Astrocyte (in vitro differentiated cells and primary cell): ENCODE measurements around the gene ARV1. TPM values are rescaled to one million over a fixed set of nuclear protein-coding genes. Genes with fewer than 3 reads are reported as not detected.
"Not testable (repeated sequence)": the region's sequence is repeated elsewhere in the genome, so short reads cannot be mapped to it uniquely, and the experiment has no call there.

Source experiments
- DNase-seq: peaks from one replicate; pipeline ENCODE4 v3.0.0-alpha.2; 2010; ENCODE audit warnings: low read depth
- FAIRE-seq: peaks from 2 replicates; lab custom pipeline; 2011; peaks lifted over from hg19 to GRCh38; lab: Jason Lieb, UNC
- H2AFZ ChIP-seq: 2 replicates; pipeline ENCODE4 v1.6.0; 2012; ENCODE audit warnings: low read depth, low read length, inconsistent platforms
- H3K27ac ChIP-seq: 2 replicates; pipeline ENCODE4 v1.5.1; 2011; ENCODE audit warnings: low read depth, low read length, inconsistent platforms
- H3K27me3 ChIP-seq: 2 replicates; pipeline ENCODE4 v1.6.0; 2011; ENCODE audit warnings: low read length, inconsistent platforms; ENCODE audit not compliant: insufficient read depth
- H3K36me3 ChIP-seq: 2 replicates; pipeline ENCODE4 v1.5.1; 2011; ENCODE audit warnings: low read length, inconsistent platforms; ENCODE audit not compliant: insufficient read depth
- H3K4me1 ChIP-seq: 2 replicates; pipeline ENCODE4 v1.5.1; 2011; ENCODE audit warnings: low read length, inconsistent platforms; ENCODE audit not compliant: insufficient read depth
- H3K4me2 ChIP-seq: 2 replicates; pipeline ENCODE4 v1.6.0; 2012; ENCODE audit warnings: low read length, inconsistent platforms
- H3K4me3 ChIP-seq: 2 replicates; pipeline ENCODE4 v1.5.1; 2011; ENCODE audit warnings: low read depth, mild to moderate bottlenecking, low read length, inconsistent platforms; ENCODE audit not compliant: insufficient read depth
- H3K79me2 ChIP-seq: 2 replicates; pipeline ENCODE4 v1.6.0; 2012; ENCODE audit warnings: mild to moderate bottlenecking, low read length, inconsistent platforms; ENCODE audit not compliant: insufficient read depth
- H3K9ac ChIP-seq: 2 replicates; pipeline ENCODE4 v1.6.0; 2012; ENCODE audit warnings: mild to moderate bottlenecking, low read length, inconsistent platforms
- H3K9me3 ChIP-seq: 2 replicates; pipeline ENCODE4 v1.5.1; 2012; ENCODE audit warnings: low read depth, mild to moderate bottlenecking, low read length, inconsistent platforms; ENCODE audit not compliant: insufficient read depth
- H4K20me1 ChIP-seq: 2 replicates; pipeline ENCODE4 v1.6.0; 2012; ENCODE audit warnings: low read length, inconsistent platforms; ENCODE audit not compliant: insufficient read depth
- H3K27ac Mint-ChIP-seq: one replicate; pipeline ENCODE4 v1.8.0; 2021; ENCODE audit warnings: mild to moderate bottlenecking, mixed read lengths; ENCODE audit not compliant: unreplicated experiment
- H3K27me3 Mint-ChIP-seq: one replicate; pipeline ENCODE4 v1.8.0; 2021; ENCODE audit warnings: low read depth, mixed read lengths; ENCODE audit not compliant: unreplicated experiment
- H3K36me3 Mint-ChIP-seq: one replicate; pipeline ENCODE4 v1.8.0; 2021; ENCODE audit warnings: low read depth, mixed read lengths; ENCODE audit not compliant: unreplicated experiment
- H3K4me1 Mint-ChIP-seq: one replicate; pipeline ENCODE4 v1.8.0; 2021; ENCODE audit warnings: low read depth, mixed read lengths; ENCODE audit not compliant: unreplicated experiment
- H3K4me3 Mint-ChIP-seq: one replicate; pipeline ENCODE4 v1.8.0; 2021; ENCODE audit warnings: mild to moderate bottlenecking, moderate library complexity, mixed read lengths; ENCODE audit not compliant: unreplicated experiment
- H3K9me3 Mint-ChIP-seq: one replicate; pipeline ENCODE4 v1.8.0; 2021; ENCODE audit warnings: mild to moderate bottlenecking, mixed read lengths; ENCODE audit not compliant: unreplicated experiment
- CTCF ChIP-seq: IDR thresholded peaks from 2 replicates; pipeline ENCODE4 v1.5.1; 2011; ENCODE audit warnings: low read depth, mild to moderate bottlenecking, inconsistent platforms, low read length, moderate library complexity; ENCODE audit not compliant: insufficient read depth
- EZH2 ChIP-seq: IDR thresholded peaks from 2 replicates; pipeline ENCODE4 v1.6.1; 2012; ENCODE audit warnings: mild to moderate bottlenecking, low read length, inconsistent platforms; ENCODE audit not compliant: insufficient read depth
- total RNA-seq: library from RNA; stranded (reverse); gene quantifications from 2 replicates; pipeline ENCODE4 v1.2.1, GENCODE V29; 2021

The ARV1 gene
- total RNA-seq, 1 donor from 2014 or later, result 14.4 TPM

GRCh38 chr1:231020139-231020601 lies 41.3 kb downstream of the ARV1 start:
- TF ChIP-seq EZH2 (no peak), CTCF (no peak)
- no peaks in the 10 kb centered on the region for H3K9me3 Mint-ChIP-seq
- H3K27ac Mint-ChIP-seq, result no peak overlapping the region
- no peaks in the 10 kb centered on the region for H3K36me3 ChIP-seq
- H3K4me3 Mint-ChIP-seq, result no peak overlapping the region
- no peaks in the 10 kb centered on the region for H3K79me2 ChIP-seq
- no peak overlapping the region for H3K27ac ChIP-seq
- no peaks in the 10 kb centered on the region for H4K20me1 ChIP-seq
- DNase-seq (no peak), FAIRE-seq (no peak)
- peaks cover 2% of the 10 kb centered on the region for H3K27me3 Mint-ChIP-seq
- H2AFZ ChIP-seq, result no peak overlapping the region
- no peak overlapping the region for H3K4me3 ChIP-seq
- peaks cover 3% of the 10 kb centered on the region for H3K4me1 Mint-ChIP-seq
- no peaks in the 10 kb centered on the region for H3K9me3 ChIP-seq
- no peaks in the 10 kb centered on the region for H3K27me3 ChIP-seq
- H3K36me3 Mint-ChIP-seq, result peaks cover 12% of the 10 kb centered on the region
- peaks cover 6% of the 10 kb centered on the region for H3K4me1 ChIP-seq
- no peak overlapping the region for H3K9ac ChIP-seq
- peak overlapping the region; percentile 45 for H3K4me2 ChIP-seq

GRCh38 chr1:231020816-231021215 lies 41.9 kb downstream of the ARV1 start:
- H3K27ac Mint-ChIP-seq, result no peak overlapping the region
- H3K27me3 Mint-ChIP-seq, result peaks cover 2% of the 10 kb centered on the region
- Histone ChIP-seq H3K27me3 (no peaks in the 10 kb centered on the region), H3K4me1 (peaks cover 6% of the 10 kb centered on the region), H3K9me3 (no peaks in the 10 kb centered on the region), H4K20me1 (no peaks in the 10 kb centered on the region), H3K27ac (no peak overlapping the region), H2AFZ (no peak overlapping the region), H3K9ac (no peak overlapping the region), H3K4me3 (no peak overlapping the region), H3K4me2 (peak overlapping the region; percentile 45), H3K36me3 (no peaks in the 10 kb centered on the region), H3K79me2 (no peaks in the 10 kb centered on the region)
- peaks cover 3% of the 10 kb centered on the region for H3K4me1 Mint-ChIP-seq
- H3K9me3 Mint-ChIP-seq, result no peaks in the 10 kb centered on the region
- H3K4me3 Mint-ChIP-seq, result no peak overlapping the region
- FAIRE-seq (no peak), DNase-seq (no peak)
- peaks cover 12% of the 10 kb centered on the region for H3K36me3 Mint-ChIP-seq
- TF ChIP-seq CTCF (no peak), EZH2 (no peak)

- H3K79me2 ChIP-seq, result no peaks in the 10 kb centered on the region
- H3K27me3 ChIP-seq, result no peaks in the 10 kb centered on the region
- no peak overlapping the region for H2AFZ ChIP-seq
- no peak overlapping the region for H3K4me2 ChIP-seq
- H4K20me1 ChIP-seq, result peaks cover under 1% of the 10 kb centered on the region
- FAIRE-seq (no peak), DNase-seq (no peak)
- Mint-ChIP-seq H3K4me3 (no peak overlapping the region), H3K9me3 (no peaks in the 10 kb centered on the region), H3K27ac (no peak overlapping the region), H3K4me1 (peaks cover 3% of the 10 kb centered on the region), H3K36me3 (peaks cover 12% of the 10 kb centered on the region), H3K27me3 (peaks cover 2% of the 10 kb centered on the region)
- no peak overlapping the region for H3K27ac ChIP-seq
- TF ChIP-seq EZH2, result no peak
- no peaks in the 10 kb centered on the region for H3K36me3 ChIP-seq
- no peak overlapping the region for H3K4me3 ChIP-seq
- peaks cover 6% of the 10 kb centered on the region for H3K4me1 ChIP-seq
- no peak overlapping the region for H3K9ac ChIP-seq
- no peaks in the 10 kb centered on the region for H3K9me3 ChIP-seq
Observed at GRCh38 chr1:231021540-231022031, 42.7 kb downstream of the ARV1 start.

- not testable (repeated sequence) for DNase-seq, H3K4me3 ChIP-seq, H3K79me2 ChIP-seq, H3K27ac ChIP-seq, H3K36me3 ChIP-seq, H2AFZ ChIP-seq, H4K20me1 ChIP-seq, FAIRE-seq, H3K4me2 ChIP-seq, H3K27me3 ChIP-seq, H3K4me3 Mint-ChIP-seq, H3K9me3 Mint-ChIP-seq, H3K9ac ChIP-seq, H3K4me1 ChIP-seq, H3K36me3 Mint-ChIP-seq, H3K9me3 ChIP-seq, H3K4me1 Mint-ChIP-seq, H3K27me3 Mint-ChIP-seq, H3K27ac Mint-ChIP-seq
Observed at GRCh38 chr1:231022543-231022942, 43.6 kb downstream of the ARV1 start.
